Stimulated activated CD8-positive, alpha-beta memory T cell treated with anti-CD3 and anti-CD28 coated beads, Interleukin-12 subunit alpha, Interleukin-12 subunit beta, amount 100 ng/mL, for 24 hours (primary cell): ENCODE measurements around the gene MEOX1.

ENCODE experiments used
- DNase-seq: peaks from one replicate; pipeline ENCODE4 v3.0.0-alpha.2; 2020; ENCODE audit errors: extremely low read depth

MEOX1 gene

GRCh38 chr17:43591001-43591400, 70.7 kb downstream of the MEOX1 start:
- no peak for DNase-seq
